ENCODE results near the gene ZDHHC14.

DNA sequence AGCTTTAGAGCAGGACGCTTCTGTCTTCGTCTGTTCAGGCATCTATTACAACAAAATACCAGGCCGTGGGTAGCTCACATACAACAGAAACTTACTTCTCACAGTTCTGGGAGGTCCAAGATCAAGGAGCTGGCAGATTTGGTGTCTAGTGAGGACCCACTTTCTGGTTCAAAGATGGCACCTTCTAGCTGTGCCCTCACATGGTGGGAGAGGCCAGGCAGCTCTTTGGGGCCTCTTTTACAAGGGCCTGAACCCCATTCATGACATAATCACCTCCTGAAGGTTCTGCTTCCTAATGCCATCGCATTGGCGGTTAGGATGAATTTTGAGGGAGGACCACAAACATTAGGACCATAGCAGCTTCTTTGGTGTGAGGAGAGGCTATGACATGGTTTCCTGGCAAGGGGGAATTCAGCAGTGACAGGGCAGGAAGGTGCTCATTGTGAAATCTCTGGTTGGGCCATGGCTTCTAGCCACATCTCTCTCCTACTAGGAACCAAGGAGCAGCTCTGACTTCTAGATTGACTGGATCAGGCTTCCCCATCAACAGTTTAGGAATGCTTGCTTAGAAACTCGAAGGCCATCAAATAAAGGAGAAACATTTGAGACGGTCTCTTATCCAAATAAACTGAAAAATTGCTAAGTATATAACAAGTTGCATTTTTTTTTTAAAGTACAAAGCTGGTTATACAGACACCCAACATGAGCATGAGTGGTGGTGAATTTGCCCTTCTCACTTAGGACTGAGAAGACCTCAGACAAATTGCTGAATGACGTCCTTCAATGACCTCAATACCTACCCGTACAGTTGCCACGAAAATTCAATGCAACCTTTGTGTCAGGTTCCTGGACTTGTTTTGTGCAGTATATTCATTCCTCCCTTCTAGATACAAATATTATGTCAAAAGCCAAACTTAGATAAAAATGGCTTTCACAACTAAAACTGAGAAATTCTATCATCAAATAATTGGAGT is 140.7 kb downstream of the ZDHHC14 start:
- TF ChIP-seq CTCF (IDR thresholded peaks at IDR 0.05), result no peak
- no peak for TF ChIP-seq POLR2A (IDR thresholded peaks at IDR 0.05)
- TF ChIP-seq EP300 (IDR thresholded peaks at IDR 0.05), result no peak
